HG03378 (cell line): Measurements from ENCODE around the gene GAGE13.
"Not testable (repeated sequence)": the region's sequence is repeated elsewhere in the genome, so short reads cannot be mapped to it uniquely, and the experiment has no call there.

Experiments
- ATAC-seq: cut with Tn5 transposase; IDR thresholded peaks from one replicate; pipeline ENCODE4 v1.9.1; 2021; ENCODE audit warnings: mild to moderate bottlenecking, moderate library complexity; ENCODE audit not compliant: unreplicated experiment

Gene GAGE13

GRCh38 chrX:49330421-49330820 is 961 bp upstream of the GAGE13 start:
- ATAC-seq, result not testable (repeated sequence)

DNA sequence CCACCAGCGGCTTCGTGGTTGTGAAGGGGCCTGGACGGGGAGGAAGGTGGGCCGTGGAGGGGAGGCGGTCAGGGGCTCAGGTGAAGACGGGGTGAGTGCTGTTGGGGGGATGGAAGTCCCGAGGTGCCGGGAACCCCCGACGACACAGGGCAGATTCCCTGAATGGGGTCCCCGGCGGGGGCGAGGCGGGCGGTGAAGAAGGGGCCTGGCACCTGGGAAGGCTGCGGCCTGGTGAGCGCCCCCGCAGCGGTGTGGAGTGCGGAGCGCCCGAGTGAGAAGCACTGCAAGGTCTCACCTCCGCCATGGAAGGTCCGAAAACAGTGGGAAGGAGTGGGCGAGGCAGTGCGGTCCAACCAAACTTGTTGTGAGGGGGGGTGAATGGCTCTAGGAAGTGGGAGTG is 459 bp downstream of the GAGE13 start:
- not testable (repeated sequence) for ATAC-seq

GRCh38 chrX:49341449-49341848 is 10.1 kb downstream of the GAGE13 start:
- ATAC-seq, result not testable (repeated sequence)

GRCh38 chrX:49344496-49345175 is 13.3 kb downstream of the GAGE13 start:
- ATAC-seq, result not testable (repeated sequence)

GRCh38 chrX:49345402-49345801 is 14.0 kb downstream of the GAGE13 start:
- not testable (repeated sequence) for ATAC-seq

DNA sequence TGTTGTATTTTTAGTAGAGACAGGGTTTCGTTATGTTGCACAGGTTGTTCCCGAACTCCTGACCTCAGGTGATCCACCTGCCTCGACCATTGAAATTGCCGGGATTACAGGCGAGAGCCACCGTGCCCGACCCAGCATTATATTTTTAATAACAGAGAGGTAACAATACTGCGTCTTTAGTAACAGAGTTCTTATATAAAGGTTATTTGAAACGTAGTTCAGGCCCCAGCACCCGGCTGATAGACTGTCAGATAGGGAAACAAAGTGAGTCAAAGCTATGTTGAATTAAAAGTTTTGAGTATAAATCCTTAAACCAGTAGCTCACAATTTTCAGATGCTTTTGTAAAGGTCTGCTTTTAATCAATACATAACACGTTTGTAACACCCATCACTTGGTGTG is 14.8 kb downstream of the GAGE13 start:
- ATAC-seq, result not testable (repeated sequence)
